ENCODE data around the gene ARL2.
"Not testable (repeated sequence)": the region's sequence is repeated elsewhere in the genome, so short reads cannot be mapped to it uniquely, and the experiment has no call there.

Gene ARL2

DNA sequence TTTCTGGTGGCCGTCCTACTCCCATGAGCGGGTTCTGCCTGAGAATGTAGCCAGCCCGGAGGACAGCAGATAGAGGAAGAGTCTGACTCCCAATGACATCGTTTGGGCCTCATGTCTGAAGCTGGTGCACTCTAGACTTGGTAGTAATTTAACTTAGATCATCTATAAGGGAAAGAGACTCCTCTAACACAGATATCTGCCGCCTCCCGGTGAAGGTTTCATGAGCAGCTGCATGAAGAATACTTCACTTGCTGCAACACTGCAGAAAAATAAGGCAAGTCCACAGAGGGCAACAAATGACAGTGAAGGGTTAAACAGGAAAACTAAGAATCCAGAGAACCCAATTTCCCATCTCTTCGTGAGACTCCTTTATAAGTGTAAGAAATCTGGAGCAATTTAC is 5.9 kb upstream of the ARL2 start:
- no peak for DNase-seq (ENCODE audit: low read depth)

DNA sequence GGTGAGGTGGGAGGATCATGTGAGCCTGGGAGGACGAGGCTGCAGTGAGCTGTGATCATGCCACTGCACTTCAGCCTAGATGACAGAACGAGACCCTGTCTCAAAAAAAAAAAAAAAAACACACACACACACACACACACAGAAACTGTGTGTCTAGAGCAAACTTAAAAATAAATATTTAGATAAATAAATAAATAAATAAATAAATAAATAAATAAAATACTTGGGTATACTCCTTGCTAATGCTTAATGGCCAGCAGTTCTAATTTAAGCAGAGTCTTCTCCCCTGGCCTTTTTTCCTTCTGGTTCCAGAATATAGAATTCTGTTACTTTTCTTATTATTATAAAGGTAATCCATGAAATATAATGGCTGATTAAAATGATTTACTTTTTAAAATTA is 5.1 kb upstream of the ARL2 start:
- no peak for DNase-seq (ENCODE audit: low read depth)

DNA sequence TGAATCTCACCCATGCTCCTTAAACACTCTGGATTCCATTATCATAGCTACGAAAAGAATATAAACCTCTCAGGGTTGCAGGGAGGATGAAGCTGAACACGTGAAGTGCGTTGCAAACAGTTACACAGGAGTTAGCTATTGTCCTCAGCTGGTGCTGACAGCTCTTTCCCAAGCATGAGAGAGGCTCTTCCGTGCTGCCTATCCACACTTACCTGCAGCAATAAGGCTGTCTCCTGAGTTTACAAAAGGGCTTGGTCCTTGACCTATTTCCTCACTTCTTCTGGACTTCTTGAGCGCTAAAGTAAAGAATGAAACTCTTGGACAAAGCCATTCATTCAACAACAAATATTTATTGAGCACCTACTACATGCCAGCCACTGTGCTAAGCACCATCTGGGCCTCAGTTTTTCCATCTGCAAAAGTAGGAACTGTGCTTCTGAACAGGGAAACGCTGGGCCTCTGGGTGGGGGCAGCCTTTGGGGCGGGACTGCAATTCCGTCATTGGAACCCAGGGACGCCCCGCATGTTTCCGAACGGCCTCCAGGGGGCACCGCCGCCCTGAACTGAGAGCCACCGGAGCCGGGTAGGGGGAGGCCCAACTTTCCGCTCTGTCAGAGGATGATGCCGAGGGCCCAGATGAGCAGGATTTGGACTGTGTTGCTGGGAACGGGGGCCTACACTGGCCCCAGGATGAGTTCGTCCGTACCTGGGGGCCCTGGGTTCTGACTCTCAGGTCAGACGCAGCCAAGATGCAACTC is 651 bp upstream of the ARL2 start:
- DNase-seq (ENCODE audit: low read depth) = peak; percentile 89

DNA sequence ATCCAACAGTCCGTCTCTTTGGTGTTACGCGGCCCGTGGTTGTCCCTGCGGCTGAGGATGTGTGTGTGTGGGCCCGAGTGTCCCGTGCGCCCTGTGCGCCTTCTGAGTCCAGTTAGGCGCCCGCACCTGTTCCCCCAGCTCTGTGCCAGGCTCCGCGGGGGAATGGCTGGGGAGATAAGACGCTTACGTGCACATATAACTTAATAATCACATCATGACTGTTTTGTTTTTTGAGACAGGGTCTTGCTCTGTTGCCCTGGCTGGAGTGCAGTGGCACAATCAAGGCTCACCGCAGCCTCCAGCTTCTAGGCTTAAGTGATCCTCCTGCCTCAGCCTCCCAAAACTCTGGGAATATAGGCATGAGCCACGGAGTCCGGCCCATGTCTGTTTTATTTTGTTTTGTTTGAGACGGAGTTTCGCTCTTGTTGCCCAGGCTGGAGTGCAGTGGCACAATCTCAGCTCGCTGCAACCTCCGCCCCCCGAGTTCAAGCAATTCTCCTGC is 817 bp downstream of the ARL2 start:
- no peak for DNase-seq (ENCODE audit: low read depth)

DNA sequence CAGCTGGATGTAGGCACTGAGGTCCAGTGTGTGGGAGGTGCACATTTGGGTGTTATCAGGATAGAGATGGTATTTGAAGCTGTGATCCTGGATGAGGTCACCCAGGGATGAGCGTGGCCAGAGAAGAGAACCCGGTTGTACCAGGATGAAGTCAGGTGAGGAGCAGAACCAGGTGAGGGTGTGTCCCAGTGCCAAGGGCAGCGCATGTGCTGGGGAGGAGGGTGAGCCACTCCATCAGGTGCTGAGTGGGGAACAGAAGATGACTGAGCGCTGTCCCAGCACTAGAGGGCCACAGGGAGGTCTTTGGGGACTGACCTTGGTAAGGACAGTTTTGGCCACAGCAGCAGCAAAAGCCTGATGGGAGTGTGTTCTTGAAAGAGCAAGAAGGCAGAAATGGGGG is 2.7 kb downstream of the ARL2 start:
- no peak for DNase-seq (ENCODE audit: low read depth)

DNA sequence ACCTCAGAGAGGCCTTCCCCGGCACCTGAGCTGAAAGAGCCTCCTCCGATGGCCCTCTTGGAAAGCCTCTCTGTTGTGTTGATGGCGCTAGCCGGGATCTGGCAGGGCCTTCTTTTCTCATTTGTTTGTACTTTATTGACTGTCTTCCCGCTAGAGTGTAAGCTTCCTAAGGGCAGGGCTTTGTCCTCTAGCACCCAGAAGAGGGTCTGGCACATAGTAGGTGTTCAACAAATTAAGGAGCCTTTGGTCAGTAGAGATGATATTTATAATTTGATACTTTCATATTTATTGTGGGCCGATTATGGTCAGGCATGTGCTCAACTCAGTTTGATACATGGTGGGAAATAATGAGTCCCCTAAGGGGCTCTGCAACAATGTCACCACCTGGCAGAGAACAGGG is 4.0 kb downstream of the ARL2 start:
- DNase-seq (ENCODE audit: low read depth) = no peak

DNA sequence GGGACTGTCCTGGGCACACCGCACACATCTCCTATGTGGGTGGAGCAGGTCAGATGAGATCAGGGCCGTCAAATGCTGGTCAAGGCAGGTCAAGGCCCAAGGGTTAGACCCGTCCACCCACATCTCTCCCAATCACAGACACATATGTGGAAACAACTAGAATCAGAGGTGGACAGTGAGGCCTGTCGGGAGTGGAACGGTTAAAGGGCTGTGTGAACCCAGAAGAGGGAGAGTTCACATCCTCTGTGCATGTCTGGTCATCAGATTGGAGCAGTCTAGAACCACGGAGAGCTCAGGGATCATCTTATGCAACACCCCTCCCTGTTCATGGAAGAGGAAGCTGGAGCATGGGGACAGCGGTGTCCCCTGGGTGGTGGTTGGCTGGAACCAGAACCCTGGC is 5.9 kb downstream of the ARL2 start:
- no peak for DNase-seq (ENCODE audit: low read depth)

DNA sequence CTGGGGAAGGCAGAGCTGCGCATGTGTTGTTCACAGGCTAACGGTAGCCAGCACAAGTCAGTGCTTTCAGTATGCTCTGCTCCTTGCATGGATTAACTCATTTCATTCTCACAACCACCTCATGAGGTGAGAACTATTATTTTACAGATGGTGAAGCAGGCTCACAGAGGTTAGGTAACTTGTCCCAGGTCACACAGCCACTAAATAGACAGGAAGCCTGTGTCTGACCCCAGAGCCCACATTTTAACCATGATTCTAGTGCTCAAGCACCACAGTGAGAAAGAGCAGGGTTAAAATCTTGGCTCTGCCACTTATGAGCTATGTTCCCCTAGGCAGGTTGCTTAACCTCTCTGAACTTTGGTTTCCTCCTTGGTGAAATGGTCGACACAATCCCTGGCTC is 7.0 kb downstream of the ARL2 start:
- DNase-seq (ENCODE audit: low read depth) = no peak

DNA sequence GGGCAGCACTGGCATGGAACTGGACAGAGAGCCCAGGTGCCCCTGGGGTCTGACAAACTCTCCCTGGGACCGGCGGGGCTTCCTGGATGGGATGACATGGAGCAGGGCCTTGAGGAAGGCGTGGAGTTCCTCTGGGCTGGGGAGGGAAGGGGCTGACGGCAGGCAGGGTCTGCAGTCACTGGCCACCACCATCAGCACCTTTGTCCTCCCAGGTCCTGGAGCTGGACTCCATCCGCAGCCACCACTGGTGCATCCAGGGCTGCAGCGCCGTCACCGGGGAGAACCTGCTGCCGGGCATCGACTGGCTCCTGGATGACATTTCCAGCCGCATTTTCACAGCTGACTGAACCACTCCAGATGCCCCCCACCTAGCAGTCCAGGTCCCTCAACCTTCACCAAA is 7.5 kb downstream of the ARL2 start:
- no peak for DNase-seq (ENCODE audit: low read depth)

DNA sequence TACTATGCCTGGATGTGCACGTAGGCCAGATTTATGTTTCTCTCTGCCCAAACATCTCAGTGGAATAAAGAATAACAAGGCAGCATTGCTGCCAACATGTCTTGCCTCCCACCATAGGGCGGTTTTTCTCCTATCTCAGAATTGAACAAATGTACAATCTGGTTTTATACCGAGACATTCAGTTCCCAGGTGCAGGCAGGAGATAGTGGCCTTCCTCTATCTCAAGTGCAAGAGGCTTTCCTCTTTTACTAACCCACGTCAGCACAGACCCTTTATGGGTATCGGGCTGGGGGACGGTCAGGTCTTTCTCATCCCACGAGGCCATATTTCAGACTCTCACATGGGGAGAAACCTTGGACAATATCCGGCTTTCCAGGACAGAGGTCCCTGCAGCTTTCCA is 9.5 kb downstream of the ARL2 start:
- not testable (repeated sequence) for DNase-seq (ENCODE audit: low read depth)

DNA sequence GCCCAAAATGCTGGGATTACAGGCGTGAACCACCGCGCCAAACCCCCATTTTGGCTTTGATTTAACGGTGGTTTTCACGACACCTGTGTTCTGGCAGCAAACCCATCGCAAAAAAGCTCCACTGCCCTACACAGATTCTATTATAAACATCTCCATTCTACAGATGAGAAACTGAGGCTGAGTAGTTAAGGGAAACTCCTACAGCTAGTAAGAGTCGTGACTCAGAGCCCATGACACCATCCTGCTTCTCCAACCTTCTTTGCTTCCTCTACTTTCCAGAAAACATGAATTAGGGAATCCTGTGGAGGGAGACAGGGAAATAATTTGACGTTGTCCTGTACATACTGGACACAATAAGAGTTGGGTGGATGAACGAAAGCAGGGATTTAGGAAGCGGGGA is 12.8 kb downstream of the ARL2 start:
- DNase-seq (ENCODE audit: low read depth) = no peak

DNA sequence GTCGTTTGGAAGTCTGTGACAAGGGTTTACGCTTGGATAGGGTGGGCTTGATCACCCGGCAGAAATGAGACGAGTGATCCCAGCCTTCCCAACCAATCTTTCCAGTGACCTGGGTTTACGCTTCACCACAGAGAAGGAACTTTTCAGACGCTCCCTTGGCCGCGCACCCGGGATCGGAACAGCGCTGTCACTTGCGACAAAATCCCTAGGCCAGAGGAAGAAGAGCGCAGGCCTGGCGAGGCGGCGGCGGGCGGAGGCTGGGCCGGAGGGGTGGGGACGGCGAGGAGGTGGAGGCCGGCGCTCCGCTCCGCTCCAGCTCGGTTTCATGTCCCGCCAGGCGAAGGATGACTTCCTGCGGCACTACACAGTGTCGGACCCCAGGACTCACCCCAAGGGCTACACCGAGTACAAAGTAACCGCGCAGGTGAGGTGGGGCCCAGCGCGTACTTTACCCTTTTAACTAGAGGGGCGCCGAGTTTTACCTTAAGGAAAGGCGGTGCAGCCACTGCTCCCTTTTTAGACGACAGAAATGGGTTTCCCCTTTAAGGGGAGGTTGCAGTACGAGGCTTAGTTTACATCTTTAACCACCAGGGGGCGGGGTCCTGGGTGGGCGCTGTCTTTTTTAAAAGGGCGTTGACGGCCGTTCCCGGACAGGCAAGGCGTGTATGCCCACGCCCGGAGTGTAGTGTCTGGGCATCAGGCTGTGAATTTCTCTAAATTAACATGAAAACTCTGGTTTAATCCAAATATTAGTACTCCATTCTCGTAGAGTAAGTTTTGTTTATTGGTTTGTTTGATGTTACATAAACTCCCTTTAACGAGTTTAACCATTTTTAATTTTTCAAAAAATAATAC is 13.5 kb downstream of the ARL2 start, which contains the start of gene SNX15:
Gene SNX15, plus strand, starts transcription at position 227 of the 855 bp plus-strand sequence. Its CDS starts 99 bp downstream, at position 326.
- peak; percentile 89 for DNase-seq (ENCODE audit: low read depth)

DNA sequence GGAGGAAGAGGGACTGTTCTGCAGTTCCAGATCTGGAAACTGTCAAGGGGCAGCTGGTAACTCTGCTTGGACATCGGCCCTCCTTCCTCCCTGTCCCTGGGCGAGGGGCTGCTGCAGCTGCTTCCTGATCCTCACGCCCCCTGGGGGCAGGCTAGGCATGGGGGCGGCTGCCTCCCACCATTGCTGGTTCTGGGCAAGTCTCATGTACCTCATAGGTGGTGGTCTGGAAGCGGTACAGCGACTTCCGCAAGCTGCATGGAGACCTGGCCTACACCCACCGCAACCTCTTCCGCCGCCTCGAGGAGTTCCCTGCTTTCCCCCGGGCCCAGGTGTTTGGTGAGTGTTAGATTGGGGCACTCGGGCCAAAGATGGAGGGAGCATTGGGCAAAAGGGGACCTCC is 18.3 kb downstream of the ARL2 start:
- DNase-seq (ENCODE audit: low read depth) = no peak

DNA sequence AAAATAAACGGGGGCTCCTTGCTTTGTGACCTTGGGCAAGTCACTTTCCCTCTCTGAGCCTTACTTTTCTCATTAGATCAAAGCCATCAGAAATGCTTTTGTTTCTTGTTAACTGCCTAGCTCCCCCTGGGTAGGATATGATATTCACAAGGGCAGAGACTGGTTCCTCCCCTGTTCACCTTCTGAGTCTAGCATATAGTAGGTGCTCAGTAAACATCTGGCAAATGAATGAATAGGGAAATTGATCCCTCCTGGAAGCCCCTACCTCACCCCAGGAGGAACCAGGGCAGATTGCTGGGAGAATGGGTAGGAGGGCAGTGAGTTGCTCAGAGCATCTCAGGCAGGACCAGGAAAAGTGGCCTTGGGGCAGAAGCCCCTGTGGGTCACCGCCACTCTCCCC is 20.5 kb downstream of the ARL2 start:
- no peak for DNase-seq (ENCODE audit: low read depth)

DNA sequence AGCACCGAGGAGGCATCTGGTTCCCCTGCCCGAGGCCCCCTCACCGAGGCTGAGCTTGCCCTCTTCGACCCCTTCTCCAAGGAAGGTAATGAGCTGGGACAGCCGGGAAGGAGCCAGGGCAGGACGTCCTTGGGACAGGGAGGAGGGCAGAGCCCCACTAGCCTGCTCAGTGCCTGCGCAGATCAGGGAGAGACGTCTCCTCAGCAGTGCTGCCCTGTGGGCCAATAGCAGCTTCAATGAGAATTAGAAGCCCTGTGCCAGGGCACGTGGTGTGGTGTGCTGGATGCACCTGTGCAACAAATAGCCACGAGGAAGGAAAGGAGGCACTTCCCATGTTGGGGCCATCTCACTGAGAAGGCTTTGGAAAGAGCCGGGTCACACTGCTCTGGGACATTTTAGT is 21.6 kb downstream of the ARL2 start:
- no peak for DNase-seq (ENCODE audit: low read depth)

DNA sequence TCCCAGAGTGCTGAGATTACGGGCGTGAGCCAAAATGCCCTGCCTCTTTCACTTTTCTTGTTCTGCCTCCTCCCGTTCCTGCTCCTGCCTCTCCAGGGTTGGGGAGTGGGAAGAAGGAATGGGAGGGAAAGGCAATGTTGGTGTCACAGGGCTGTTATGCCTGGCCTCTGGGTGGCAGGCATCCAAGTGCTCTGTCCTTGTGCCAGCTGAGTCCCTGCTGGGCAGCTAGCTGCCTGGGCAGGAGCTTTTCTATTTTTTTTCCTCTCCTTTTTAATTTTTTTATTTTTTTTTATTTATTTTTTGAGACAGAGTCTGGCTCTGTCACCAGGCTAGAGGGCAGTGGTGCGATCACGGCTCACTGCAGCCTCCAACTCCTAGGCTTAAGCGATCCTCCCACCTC is 23.0 kb downstream of the ARL2 start:
- DNase-seq (ENCODE audit: low read depth) = no peak

DNA sequence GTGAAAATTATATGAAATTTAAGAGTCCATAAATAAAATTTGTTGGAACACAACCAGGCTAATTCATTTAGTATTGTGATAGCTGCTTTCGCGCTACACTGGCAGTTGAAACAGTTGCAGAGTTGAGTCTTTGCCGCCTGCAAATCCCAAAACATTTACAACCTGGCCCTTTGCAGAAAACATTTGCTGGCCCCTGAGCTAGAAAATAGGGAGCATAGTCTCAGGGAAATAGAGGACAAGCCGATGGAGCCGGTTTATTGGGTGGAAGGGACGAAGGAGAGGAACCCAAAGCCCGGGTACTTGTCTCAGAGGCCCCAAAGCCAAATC is 26.5 kb downstream of the ARL2 start:
- no peak for DNase-seq (ENCODE audit: low read depth)

DNA sequence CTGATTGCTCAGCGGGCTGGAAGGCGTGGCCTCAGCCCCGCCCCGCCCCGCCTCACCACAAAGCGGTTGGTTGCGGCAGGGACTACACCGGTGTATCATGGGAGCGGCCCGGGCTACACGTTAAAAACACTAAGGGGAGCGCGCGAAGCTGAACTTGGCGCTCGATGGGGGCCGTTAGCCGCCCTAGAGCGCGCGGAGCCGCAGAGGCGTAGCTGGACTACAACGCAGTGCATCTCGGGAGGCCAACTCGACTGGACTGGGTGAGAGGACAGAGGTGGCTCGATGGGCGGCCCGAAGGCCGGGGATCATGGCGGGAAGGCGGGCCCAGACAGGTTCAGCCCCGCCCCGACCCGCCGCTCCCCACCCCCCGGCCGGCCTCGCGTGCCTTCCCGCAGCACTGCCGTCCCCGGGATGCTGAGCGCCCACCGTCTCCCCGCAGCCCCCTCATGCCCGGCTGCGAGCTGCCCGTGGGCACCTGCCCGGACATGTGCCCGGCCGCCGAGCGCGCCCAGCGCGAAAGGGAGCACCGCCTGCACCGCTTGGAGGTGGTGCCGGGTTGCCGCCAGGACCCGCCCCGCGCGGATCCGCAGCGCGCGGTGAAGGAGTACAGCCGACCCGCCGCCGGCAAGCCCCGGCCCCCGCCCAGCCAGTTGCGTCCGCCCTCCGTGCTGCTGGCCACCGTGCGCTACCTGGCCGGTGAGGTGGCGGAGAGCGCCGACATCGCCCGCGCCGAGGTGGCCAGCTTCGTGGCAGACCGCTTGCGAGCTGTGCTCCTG is 27.1 kb downstream of the ARL2 start, which contains the start of gene SAC3D1:
Gene SAC3D1, plus strand, starts transcription at position 364 of the 776 bp plus-strand sequence. Its CDS starts 83 bp downstream, at position 447.
- DNase-seq (ENCODE audit: low read depth) = peak; percentile 85

DNA sequence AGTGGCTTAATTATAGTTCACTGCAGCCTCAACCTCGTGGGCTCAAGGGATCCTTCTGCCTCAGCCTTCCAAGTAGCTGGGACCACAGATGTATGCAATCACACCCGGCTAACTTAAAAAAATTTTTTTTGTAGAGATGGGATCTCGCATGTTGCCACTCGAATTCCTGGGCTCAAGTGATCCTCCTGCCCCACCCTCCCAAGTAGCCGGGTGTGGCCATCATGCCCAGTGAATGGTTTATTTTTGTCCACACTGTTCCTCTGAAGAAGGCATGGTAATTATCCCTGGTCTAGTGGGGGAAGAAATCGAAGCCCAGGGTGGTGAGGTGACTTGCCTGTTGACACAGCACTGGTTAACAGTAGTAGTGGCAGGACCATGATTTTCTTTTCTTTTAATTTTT is 28.9 kb downstream of the ARL2 start:
- no peak for DNase-seq (ENCODE audit: low read depth)

DNA sequence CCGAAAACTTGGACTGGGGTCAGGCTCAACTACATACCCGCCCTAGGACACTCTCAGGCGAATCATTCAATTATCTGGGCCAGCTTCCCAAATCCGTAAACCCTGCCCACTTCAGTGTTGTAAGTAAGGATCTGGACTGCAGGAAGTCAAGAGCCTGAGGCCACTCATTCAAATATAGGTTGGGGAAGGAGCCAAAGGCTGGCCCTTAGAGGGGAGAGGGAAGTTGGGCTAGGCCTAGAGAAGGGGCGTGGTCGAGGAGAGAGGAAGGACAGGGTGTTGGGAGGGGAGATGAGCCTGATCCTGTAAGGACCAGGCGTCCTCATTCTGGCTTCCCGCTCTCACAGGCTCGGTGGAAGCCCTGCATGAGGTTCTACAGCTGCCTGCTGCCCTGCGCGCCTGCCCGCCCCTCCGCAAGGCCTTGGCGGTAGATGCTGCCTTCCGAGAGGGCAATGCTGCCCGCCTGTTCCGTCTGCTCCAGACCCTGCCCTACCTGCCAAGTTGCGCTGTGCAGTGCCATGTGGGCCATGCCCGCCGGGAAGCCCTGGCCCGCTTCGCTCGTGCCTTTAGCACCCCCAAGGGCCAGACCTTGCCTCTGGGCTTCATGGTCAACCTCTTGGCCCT is 30.0 kb downstream of the ARL2 start:
- DNase-seq (ENCODE audit: low read depth) = no peak

DNA sequence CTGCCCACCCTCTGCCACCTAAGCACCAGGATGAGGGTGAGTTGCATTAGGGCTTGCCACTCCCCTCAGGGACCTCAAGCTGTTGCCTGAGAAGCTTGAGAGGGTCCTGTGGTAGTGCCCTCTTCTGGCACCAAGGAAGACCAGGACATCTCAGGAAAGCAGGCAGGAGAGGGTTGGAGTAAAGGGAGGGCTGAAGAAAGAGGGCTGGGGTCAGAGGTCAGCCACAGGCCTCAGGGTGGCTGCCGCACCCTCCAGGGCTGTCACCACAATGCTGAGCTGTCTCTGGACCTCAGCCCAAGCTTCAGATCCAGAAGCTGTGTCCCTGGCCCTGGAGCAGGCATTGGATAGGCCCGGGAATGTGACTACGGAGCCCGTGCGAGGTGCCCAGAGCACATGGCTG is 31.1 kb downstream of the ARL2 start:
- no peak for DNase-seq (ENCODE audit: low read depth)

DNA sequence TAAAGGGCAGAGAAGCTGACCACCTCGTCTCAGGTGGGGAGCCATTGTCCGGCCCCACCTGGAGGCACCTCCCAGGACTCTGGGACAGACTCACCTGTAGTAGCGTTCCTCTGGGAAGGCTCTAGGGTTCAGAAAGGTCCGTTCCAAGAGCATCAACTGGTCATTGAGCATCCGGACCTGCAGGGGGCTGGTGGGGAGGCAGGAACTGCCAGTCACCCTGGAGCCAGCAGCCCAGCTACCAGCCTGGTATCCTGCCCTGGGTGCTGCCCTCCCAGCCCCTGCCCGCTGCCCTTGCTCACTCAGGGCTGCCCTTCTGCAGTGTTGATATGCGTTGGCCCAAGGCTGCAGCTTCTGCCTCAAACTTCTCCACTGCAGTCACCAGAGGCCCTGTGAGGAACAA is 31.8 kb downstream of the ARL2 start:
- no peak for DNase-seq (ENCODE audit: low read depth)
